SHP77 treated with DMSO at 0.1 percent for 48 hours (cell line): ENCODE data around the gene GLYR1.
"Not testable (repeated sequence)": the region's sequence is repeated elsewhere in the genome, so short reads cannot be mapped to it uniquely, and the experiment has no call there.

Experiments
- DNase-seq: peaks from one replicate; lab custom pipeline; 2025; lab: John Stamatoyannopoulos, UW

The GLYR1 gene

DNA sequence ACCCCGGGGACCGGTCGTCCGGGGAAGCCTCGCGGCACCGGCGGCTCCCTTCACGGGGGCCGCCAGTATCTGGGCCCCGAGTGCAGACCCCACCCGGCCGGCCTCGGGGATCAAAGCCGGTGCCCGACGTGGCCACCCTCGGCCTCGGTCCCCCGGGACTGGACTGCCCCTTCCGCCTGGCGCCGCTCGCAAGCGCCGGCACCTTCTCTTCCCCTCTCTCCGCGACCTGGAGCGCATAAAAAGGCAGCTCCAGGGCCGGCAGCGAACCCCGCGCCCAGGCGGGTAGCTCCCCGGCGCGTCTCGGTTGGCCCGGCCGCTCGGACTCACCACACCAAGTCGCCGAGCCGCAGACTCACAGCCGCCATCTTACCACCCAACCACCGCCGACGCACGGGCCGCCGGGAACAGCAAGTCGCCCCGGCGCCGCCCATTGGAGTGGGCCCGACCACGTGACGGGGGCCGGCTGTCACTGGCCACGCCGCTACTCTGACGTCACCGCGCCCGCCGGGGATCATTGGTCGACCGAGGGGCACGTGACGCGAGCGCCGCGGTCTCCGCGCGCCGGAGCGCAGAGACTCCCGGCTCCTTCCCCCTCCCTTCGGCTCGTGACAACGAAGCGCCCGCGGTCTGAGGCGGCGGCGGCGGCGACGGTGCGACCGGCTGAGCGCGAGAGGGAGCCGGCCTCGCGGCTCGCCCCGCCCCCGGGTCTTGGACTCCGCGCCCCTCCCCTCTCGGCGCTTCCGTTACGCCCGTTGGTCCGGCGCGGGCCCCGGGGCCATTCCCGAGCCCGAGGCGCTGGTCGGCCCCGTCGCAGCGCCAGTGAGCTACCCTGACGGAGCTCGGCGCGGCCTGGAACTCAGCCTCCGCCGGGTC is at the start of gene GLYR1, which contains the start of gene UBN1:
GLYR1 (minus strand) TSS at position 388 of the 873 bp plus-strand sequence; CDS start at position 365, 23 bp downstream.
UBN1 (plus strand) TSS at position 581 of the 873 bp plus-strand sequence. CDS start 5,437 bp downstream, outside the sequence.
- DNase-seq = peak; percentile 85

GRCh38 chr16:4896761-4897160 is 49.7 kb upstream of the GLYR1 start:
- not testable (repeated sequence) for DNase-seq

DNA sequence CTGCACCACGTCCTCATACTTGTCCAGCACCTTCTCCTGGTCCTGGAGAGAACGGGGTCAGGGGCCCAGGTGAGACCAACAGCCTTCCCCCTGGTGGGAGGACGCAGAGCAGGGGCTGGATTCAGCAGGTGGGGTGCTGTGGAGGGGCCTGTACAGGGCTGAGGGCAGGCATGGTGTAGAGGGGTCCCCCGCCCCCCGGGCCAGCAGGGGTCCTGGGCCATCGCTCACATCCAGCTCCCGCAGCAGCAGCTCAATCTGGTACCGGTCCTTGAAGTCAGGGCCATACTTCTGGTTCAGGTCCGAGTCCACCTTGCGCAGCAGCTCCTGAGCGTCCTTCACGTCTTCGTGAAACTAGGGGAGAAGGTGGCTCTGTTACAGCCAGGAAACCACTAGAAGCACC is 48.3 kb upstream of the GLYR1 start:
- no peak for DNase-seq

- DNase-seq = no peak
Measured at GRCh38 chr16:4894276-4895150, 47.4 kb upstream of the GLYR1 start.

DNA sequence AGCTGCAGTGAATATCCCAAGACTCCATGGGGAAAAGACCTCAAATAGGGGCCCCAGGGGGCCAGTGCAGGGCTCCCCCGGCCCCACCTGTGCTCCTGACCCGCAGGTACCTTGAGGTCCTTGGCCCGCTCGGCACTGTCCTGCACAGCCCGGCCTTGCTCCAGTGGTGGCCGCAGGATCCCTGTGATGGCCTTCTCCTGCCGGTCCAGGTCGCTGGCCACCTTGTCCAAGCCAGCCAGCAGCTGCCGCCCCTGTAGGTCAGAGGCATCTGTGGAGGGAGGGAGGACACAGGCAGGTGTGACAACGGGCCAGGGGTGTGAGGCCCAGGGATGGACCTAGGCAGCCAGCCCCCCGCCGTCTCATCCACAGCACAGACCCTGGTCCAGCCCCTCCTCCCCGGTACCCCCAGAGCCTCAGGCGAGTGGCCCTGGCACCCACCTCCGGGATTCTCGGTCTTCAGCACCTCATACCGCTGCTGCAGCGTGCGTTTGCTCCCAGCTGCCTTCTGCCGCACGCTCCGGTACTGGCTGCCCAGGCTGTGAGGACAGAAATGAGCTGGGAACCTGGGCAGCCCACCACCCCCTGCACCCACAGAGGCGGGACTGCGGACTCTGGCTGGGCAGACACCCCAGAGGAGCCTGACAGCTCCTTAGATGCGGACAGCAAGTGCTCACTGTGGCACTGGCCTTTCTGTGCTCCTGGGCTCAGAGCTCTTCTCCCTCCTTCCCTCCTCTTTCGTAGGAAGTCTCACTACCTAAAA is 46.2 kb upstream of the GLYR1 start:
- DNase-seq = no peak

GRCh38 chr16:4892361-4893102 is 45.4 kb upstream of the GLYR1 start:
- no peak for DNase-seq

GRCh38 chr16:4891886-4892216 is 44.8 kb upstream of the GLYR1 start:
- peak; percentile 31 for DNase-seq

- no peak for DNase-seq
Measured at GRCh38 chr16:4891097-4891885, 44.2 kb upstream of the GLYR1 start.

GRCh38 chr16:4890686-4891085 is 43.6 kb upstream of the GLYR1 start:
- DNase-seq = no peak

DNA sequence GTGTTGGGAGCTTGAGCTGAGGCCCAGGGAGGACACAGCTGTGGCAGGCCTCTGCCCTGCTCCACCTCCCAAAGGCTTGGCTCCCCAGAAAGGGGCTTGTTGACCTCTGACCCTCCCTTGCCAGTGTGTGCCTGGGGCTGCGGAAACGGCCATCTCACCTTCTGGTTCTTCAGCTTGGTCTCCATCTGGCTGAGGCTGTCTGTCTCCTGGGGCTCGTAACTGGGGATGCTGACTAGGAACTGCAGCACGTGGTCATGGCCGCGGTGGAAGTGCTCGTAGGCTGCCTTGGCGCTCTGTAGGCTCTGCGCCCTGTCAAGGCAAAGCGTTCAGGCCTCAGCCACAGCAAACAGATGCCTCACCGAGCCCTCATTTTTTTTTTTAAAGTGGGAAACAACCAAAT is 42.9 kb upstream of the GLYR1 start:
- no peak for DNase-seq

DNA sequence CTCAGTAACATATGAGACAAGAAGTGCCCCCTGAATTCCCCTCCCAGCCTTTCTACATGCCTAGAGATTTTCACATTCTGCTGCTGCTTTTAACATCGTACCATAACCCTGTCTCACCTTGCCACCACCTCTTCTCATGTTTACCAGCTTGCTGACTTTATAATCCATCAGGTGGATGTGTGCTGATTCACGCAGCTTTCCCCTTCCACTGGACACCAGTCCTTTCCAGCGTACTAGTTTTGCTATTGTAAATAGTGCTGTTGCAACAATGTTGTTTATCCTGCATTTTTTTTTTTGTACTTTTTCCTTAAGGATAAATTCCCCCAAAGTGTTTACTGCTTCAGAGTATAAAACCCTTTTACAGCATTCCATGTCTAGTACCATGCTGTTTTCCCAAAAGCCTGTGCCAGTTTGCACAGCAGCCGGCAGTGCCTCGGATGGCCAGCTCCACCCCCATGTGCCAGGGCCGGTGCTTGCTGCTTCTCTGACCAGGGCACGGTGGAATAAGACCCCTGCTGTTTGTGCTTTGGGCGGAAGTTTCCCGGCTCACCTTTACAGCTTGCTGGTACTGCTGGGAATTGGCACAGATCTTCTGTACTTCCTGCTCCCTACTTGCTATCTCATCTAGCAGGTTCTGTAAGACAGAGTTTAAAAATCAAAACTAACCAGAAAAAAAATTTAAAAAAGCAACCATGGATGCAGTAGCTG is 41.5 kb upstream of the GLYR1 start:
- DNase-seq = no peak

DNA sequence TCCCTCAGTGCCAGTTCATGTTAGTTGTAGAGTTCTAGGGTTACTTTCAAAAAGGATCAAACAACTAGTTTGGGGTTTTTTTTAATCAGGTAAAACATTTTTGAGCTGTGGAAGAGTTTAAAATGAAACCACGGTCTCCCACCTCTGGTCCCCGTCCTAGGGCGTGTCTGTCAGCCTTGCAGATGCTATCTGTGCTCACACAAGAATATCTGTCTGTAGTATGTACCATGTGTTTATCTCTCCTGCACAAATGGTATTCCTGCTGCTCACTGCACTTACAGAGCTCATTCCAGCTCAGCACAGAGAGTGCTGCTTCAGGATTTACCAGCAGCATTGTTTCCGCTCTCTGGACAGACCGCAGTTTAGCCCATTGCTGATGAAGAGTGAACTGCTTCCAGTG is 39.1 kb upstream of the GLYR1 start:
- no peak for DNase-seq

DNA sequence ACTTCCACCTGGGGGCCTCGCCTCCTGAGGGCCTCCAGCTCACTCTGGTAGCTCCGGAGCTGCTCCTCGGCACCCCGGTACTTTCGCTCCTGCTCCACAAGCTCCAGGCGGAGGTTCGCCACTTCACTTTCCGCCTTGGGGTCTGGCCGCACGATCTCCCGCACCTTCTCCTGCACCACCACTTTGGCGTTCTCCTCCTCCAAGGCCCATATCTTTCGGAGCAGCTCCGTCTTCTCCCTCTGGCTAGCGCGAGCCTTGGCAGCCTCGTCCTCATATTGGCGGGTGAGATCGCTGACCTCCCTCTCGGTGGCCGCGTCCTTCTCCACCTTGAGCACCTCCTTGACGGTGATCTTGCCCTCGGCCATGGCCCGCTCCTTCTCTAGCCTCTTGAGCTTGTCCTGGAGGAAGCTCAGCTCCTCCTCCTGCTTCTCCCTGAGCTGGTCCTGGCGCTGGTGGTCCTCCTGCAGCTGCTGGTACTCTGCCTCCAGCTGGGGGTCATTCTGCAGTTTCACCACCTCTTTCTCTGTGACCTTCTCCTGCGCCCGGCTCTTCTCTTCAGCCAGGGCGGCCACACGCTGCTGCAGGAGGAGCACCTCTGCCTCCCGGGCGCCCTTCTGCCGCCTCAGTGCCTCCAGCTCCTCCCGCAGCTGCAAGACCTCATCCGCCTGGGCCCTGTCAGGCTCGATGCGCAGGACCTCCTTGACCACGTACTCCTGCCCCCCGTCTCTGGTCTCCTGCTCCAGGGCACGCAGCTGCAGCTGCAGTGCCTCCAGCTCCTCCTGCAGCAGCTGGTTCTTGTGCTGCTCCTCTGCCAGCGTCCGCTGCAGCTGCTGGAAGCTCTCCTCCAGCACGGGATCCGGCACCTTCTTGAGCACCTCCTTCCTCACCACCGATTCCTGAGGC is 38.1 kb upstream of the GLYR1 start:
- DNase-seq = no peak

DNA sequence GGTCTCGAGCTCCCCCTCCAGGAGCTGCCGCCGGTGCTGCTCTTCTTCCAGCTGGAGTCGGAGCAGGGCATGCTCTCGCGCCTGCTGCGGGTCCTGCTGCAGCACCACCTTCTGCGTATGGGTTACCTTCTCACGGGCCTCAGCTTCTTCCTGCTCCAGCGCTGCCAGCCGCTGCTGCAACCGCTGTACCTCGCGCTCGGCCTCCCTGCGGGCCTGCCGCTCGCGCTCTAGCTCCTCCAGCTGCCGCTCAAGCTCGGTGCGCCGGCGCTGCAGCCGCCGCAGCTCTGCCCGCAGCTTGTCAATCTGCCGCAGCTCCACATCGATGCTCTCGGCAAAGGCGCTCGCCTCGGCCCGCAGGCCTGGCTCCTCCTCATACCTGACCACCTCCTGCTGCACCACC is 37.1 kb upstream of the GLYR1 start:
- DNase-seq = no peak

GRCh38 chr16:4883501-4883900 is 36.4 kb upstream of the GLYR1 start:
- no peak for DNase-seq

DNA sequence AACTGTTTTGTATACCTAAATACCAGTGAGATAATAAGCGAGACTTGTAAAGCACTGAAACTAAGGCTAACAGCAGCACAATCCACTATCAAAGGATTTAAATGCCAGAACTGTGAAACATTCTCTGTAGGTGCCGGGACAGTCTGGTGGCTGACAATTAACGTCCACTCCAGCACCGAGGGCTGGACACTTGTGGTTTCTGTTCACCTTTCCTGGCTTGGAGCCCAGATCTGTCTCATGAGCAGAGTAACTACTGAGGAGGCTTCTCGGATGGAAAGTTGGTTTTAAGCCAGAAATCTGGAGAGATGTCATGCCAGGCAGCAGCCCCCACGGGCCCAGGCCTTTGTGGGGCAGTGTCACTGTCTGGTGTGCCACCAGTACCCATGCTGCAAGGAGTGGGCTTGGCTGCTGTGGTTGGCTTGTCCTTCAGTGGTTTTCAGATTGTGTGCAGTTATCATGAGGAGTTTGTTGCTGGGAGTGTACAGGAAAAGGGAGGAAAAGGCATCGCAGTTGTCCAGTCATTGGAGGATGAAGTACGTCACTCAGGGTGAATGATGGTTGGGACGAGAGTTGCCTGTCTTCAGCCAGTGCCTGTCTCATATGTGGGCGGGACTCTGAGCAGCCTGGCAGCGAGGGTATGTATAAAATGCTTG is 35.7 kb upstream of the GLYR1 start:
- peak; percentile 32 for DNase-seq

GRCh38 chr16:4882000-4882632 is 35.0 kb upstream of the GLYR1 start:
- no peak for DNase-seq

- no peak for DNase-seq
Measured at GRCh38 chr16:4880006-4880580, 33.0 kb upstream of the GLYR1 start.
